HEK293T (cell line): ENCODE data around the gene LIN7B.

Experiments
- BHLHE40 ChIP-seq: fragments of 450-650 bp; IDR thresholded peaks from 2 replicates; pipeline ENCODE4 v1.6.1; 2016; ENCODE audit warnings: mild to moderate bottlenecking, moderate library complexity, borderline replicate concordance
- ELF4 ChIP-seq: fragments of 450-650 bp; IDR thresholded peaks from 2 replicates; pipeline ENCODE4 v1.6.1; 2017; ENCODE audit warnings: antibody characterized with exemption
- HDGF ChIP-seq: fragments of 450-650 bp; IDR thresholded peaks from 2 replicates; pipeline ENCODE4 v1.6.1; 2017; ENCODE audit warnings: antibody characterized with exemption, borderline replicate concordance
- LEF1 ChIP-seq: fragments of 450-650 bp; IDR thresholded peaks from 2 replicates; pipeline ENCODE4 v1.6.1; 2017; ENCODE audit warnings: mild to moderate bottlenecking, borderline replicate concordance
- SP1 ChIP-seq: fragments of 450-650 bp; IDR thresholded peaks from 2 replicates; pipeline ENCODE4 v1.6.1; 2017
- ZNF384 ChIP-seq: fragments of 450-650 bp; IDR thresholded peaks from 2 replicates; pipeline ENCODE4 v1.6.1; 2016

DNA sequence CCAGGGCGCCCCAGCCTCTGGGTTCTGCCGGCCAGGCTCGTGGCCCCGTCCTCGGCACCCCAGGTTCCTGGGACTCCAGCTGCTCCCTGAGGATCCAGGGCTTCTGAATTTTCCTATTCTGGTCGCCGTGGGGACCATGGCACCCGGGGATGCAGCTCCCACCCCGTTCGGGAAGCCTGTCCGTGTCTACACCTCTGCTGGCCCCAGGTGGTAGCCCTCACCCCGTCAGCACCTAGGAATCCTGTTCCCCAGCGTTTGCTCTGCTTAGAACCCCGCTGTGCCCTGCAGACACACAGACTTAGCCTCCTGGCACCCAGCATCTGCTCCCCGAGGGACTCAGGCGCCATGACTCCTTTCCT, 6.1 kb downstream of the LIN7B start:
- no peak for TF ChIP-seq SP1
- no peak for TF ChIP-seq BHLHE40
- TF ChIP-seq ELF4 = no peak
- no peak for TF ChIP-seq HDGF
- TF ChIP-seq ZNF384 = no peak
- no peak for TF ChIP-seq LEF1
